Left lung (tissue), 10 donors: ENCODE results near the gene VTI1A. TPM values are rescaled to one million over a fixed set of nuclear protein-coding genes. Genes with fewer than 3 reads are reported as not detected.
A peak's percentile ranks its signal among the peaks of the same experiment; 100 is the strongest.

Experiments used
- ATAC-seq: fragments of 200-7000 bp; cut with Tn5 transposase; one replicate; pipeline ENCODE4 v1.9.1; 2020; ENCODE audit warnings: moderate library complexity
- DNase-seq, 4 donors: peaks; one replicate each; pipeline ENCODE4 v3.0.0-alpha.2; 2013 to 2020
- H3K27ac ChIP-seq, 2 donors: fragments of 200-600 bp; sonication (generic) in 1 of 2; one replicate each; pipeline versions ENCODE4 v1.5.0 to v1.8.0; 2020 to 2021
- H3K27me3 ChIP-seq, 2 donors: fragments of 200-600 bp; sonication (generic) in 1 of 2; one replicate each; pipeline versions ENCODE4 v1.5.0 to v1.8.0; 2020 to 2021
- H3K36me3 ChIP-seq, 2 donors: fragments of 200-600 bp; sonication (generic) in 1 of 2; one replicate each; pipeline versions ENCODE4 v1.5.0 to v1.8.0; 2020 to 2021
- H3K4me1 ChIP-seq, 2 donors: fragments of 200-600 bp; one replicate each; pipeline ENCODE4 v1.8.0; 2021
- H3K4me3 ChIP-seq, 2 donors: fragments of 200-600 bp; sonication (generic) in 1 of 2; one replicate each; pipeline versions ENCODE4 v1.5.0 to v1.8.0; 2020 to 2021; ENCODE audit warnings: mild to moderate bottlenecking in 1 of 2
- H3K9me3 ChIP-seq, 2 donors: fragments of 200-600 bp; sonication (generic) in 1 of 2; one replicate each; pipeline versions ENCODE4 v1.5.0 to v1.8.0; 2020 to 2021
- CTCF ChIP-seq, 2 donors: fragments of 200-600 bp; sonication (generic) in 1 of 2; IDR thresholded peaks; one replicate each; pipeline versions ENCODE4 v1.5.0 to v1.8.0; 2021; ENCODE audit warnings: antibody characterized with exemption in 2 of 2
- intact Hi-C, 2 donors: fragments of 100-400 bp; cut with DNase I; formaldehyde crosslinking; loops; one replicate each; pipeline versions ENCODE4 v1.11.2 to v1.14.2; 2022
- polyA plus RNA-seq, 6 donors: library from polyadenylated mRNA; unstranded; fragments of 120-200 nt; gene quantifications; one replicate each; pipeline ENCODE4 v1.2.1, GENCODE V29; 2013; ENCODE audit not compliant: insufficient read length in 6 of 6
- total RNA-seq, 2 donors: library from RNA; stranded (reverse); fragmentation: NEBNext Ultra II Directional; extraction: Animal tissue kit (Norgen Biotek cat#: 25700); gene quantifications; one replicate each; pipeline ENCODE4 v1.2.1, GENCODE V29; 2021
- donor health status: DM: no; HTN: yes; CAD: no.
- donor health status: DM: no; HTN: no; CAD: no.

The VTI1A gene
- total and polyA plus RNA-seq, 8 donors: 13.6 to 39.0 (median 17.7) TPM

DNA sequence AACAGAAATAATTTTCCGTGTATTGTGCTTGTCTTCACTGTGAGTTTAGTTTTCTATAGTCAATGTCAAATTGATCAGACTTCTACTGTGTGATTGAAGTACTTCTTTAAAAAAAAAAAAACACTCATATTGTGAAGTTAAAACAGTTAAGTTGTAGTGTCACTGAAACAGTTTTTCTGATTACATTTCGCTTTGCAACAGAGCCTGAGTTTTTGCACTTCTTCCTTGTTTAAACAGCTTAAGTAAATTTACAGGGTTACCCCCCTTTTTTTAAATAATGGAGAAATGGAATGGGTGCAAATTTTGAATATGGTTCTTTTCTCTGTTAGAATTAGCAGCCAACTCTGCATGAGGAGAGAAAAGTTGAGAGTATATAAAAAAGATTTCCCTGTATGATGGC, 117.3 kb downstream of the VTI1A start:
- DNase-seq (no peak), ATAC-seq (no peak)
- no peaks in the 10 kb centered on the region for H3K9me3 ChIP-seq
- no peaks in the 10 kb centered on the region for H3K36me3 ChIP-seq
- H3K4me3 ChIP-seq: no peak overlapping the region
- no peak overlapping the region for H3K27ac ChIP-seq
- H3K4me1 ChIP-seq: no peaks in the 10 kb centered on the region
- H3K27me3 ChIP-seq: no peaks in the 10 kb centered on the region
- intact Hi-C loops: loop anchor here in 1 of 2 donors (10.0 kb wide), 1 partner anchor 820 kb away; no protein-coding TSS in a partner anchor
- no peak for TF ChIP-seq CTCF (IDR thresholded peaks at IDR 0.05)

- Histone ChIP-seq H3K9me3 (no peaks in the 10 kb centered on the region), H3K4me1 (no peaks in the 10 kb centered on the region), H3K27ac (no peak overlapping the region), H3K4me3 (no peak overlapping the region), H3K36me3 (no peaks in the 10 kb centered on the region), H3K27me3 (no peaks in the 10 kb centered on the region)
- DNase-seq (peak in 2 of 4 donors; percentile 24 to 68), ATAC-seq (peak; percentile 89)
- intact Hi-C loops: loop anchor here in 1 of 2 donors (10.0 kb wide), 1 partner anchor 819 kb away; no protein-coding TSS in a partner anchor
- peak; percentile 49 to 78 for TF ChIP-seq CTCF (IDR thresholded peaks at IDR 0.05)
Measured at GRCh38 chr10:112565434-112566053, 118.5 kb downstream of the VTI1A start.

- ATAC-seq (no peak), DNase-seq (no peak)
- no peaks in the 10 kb centered on the region for H3K36me3 ChIP-seq
- no peaks in the 10 kb centered on the region for H3K4me1 ChIP-seq
- no peaks in the 10 kb centered on the region for H3K27me3 ChIP-seq
- TF ChIP-seq CTCF (IDR thresholded peaks at IDR 0.05): no peak
- no peaks in the 10 kb centered on the region for H3K9me3 ChIP-seq
- intact Hi-C loops: no loop called here
- H3K27ac ChIP-seq: no peak overlapping the region
- no peak overlapping the region for H3K4me3 ChIP-seq
Measured at GRCh38 chr10:112570585-112570984, 123.6 kb downstream of the VTI1A start.

DNA sequence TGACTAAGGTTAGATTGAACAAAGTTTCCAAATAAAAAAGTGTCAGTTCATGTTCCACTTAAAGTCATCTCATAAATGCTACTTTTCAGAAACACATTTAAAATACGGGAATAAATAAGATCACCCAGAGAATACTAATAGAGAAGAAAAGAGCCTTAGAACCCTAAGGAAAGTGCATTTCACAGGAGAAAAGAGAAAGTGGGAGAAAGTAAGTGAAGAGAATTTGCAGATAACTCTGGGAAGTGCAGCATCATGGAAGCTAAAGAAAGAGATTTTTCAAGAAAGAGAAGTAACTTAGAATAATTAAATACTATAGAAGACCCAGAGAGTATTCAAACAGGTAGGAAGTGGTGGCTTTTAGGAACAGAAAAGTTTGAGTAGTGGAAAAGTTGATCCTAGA, 132.6 kb downstream of the VTI1A start:
- Histone ChIP-seq H3K27ac (no peak overlapping the region), H3K9me3 (no peaks in the 10 kb centered on the region), H3K4me1 (no peaks in the 10 kb centered on the region), H3K4me3 (no peak overlapping the region), H3K36me3 (no peaks in the 10 kb centered on the region), H3K27me3 (no peaks in the 10 kb centered on the region)
- DNase-seq: no peak
- intact Hi-C loops: no loop called here
- no peak for TF ChIP-seq CTCF (IDR thresholded peaks at IDR 0.05)
- no peak for ATAC-seq

- no peak for TF ChIP-seq CTCF (IDR thresholded peaks at IDR 0.05)
- H3K4me3 ChIP-seq: no peak overlapping the region
- no peak overlapping the region for H3K27ac ChIP-seq
- ATAC-seq (no peak), DNase-seq (no peak)
- no peaks in the 10 kb centered on the region for H3K9me3 ChIP-seq
- H3K36me3 ChIP-seq: no peaks in the 10 kb centered on the region
- no peaks in the 10 kb centered on the region for H3K27me3 ChIP-seq
- intact Hi-C loops: no loop called here
- H3K4me1 ChIP-seq: no peaks in the 10 kb centered on the region
Measured at GRCh38 chr10:112580267-112580666, 133.3 kb downstream of the VTI1A start.
